K562 (cell line): ENCODE data around the gene SPEG. TPM values are rescaled to one million over a fixed set of nuclear protein-coding genes. Genes with fewer than 3 reads are reported as not detected.

ENCODE experiments used
- ADNP ChIP-seq: fragments of 200-800 bp; sonication (Bioruptor generic); IDR thresholded peaks from 2 replicates; pipeline ENCODE4 v1.6.1; 2016; ENCODE audit warnings: missing genetic modification characterization, missing compliant biosample characterization
- ELK1 ChIP-seq: sonication (generic); formaldehyde crosslinking; IDR thresholded peaks from 2 replicates; pipeline ENCODE4 v1.8.1; 2022; ENCODE audit warnings: missing genetic modification reagents
- ETS1 ChIP-seq: conservative IDR thresholded peaks from 2 replicates; pipeline ENCODE4 v1.6.1; 2011; ENCODE audit warnings: low read depth, mild to moderate bottlenecking, low read length; ENCODE audit not compliant: control insufficient read depth
- FOXK1 ChIP-seq: sonication (generic); formaldehyde crosslinking; IDR thresholded peaks from 2 replicates; pipeline ENCODE4 v1.8.0; 2022; ENCODE audit warnings: missing genetic modification reagents, mild to moderate bottlenecking, borderline replicate concordance
- GTF2F1 ChIP-seq: IDR thresholded peaks from 2 replicates; pipeline ENCODE4 v1.6.1; 2011; ENCODE audit warnings: low read depth, low read length, improper control_type of control experiment
- JUND ChIP-seq, 2 experiments: IDR thresholded peaks; 2 replicates in 1 of 2; 3 replicates in 1 of 2; pipeline ENCODE4 v1.6.1; 2011; ENCODE audit warnings: borderline replicate concordance in 2 of 2, low read depth in 2 of 2, low read length in 2 of 2, improper control_type of control experiment in 1 of 2, missing biosample characterization in 1 of 2, missing genetic modification characterization in 1 of 2, missing genetic modification reagents in 1 of 2
- NR2C1 ChIP-seq, 2 experiments: fragments of 450-650 bp; IDR thresholded peaks; 2 replicates each; pipeline ENCODE4 v1.6.1; 2017; ENCODE audit warnings: mild to moderate bottlenecking in 2 of 2, antibody characterized with exemption in 1 of 2, inconsistent platforms in 1 of 2, missing compliant biosample characterization in 1 of 2, missing genetic modification characterization in 1 of 2
- NR4A1 ChIP-seq, 2 experiments: fragments of 250-450 bp in 1 of 2; fragments of 450-650 bp in 1 of 2; sonication (Bioruptor Pico) in 1 of 2; IDR thresholded peaks; 2 replicates each; pipeline versions ENCODE4 v1.4.0 to v1.6.1; 2016 to 2020; ENCODE audit warnings: mild to moderate bottlenecking in 2 of 2, missing compliant biosample characterization in 1 of 2, missing genetic modification characterization in 1 of 2, moderate library complexity in 1 of 2
- RUNX1 ChIP-seq: sonication (generic); IDR thresholded peaks from 2 replicates; pipeline ENCODE4 v1.6.1; 2016; ENCODE audit warnings: antibody characterized with exemption, low read depth
- ZBTB49 ChIP-seq: sonication (generic); formaldehyde crosslinking; IDR thresholded peaks from 2 replicates; pipeline ENCODE4 v1.8.0; 2022; ENCODE audit warnings: missing genetic modification reagents, mild to moderate bottlenecking, borderline replicate concordance
- ZHX1 ChIP-seq: fragments of 150-350 bp; conservative IDR thresholded peaks from 2 replicates; pipeline ENCODE4 v1.6.1; 2014; ENCODE audit warnings: low read length
- ZNF395 ChIP-seq: fragments of 200-800 bp; sonication (Bioruptor generic); IDR thresholded peaks from 2 replicates; pipeline ENCODE4 v1.6.1; 2017; ENCODE audit warnings: missing genetic modification characterization, missing compliant biosample characterization
- ZNF740 ChIP-seq, 3 experiments: fragments of 200-800 bp in 1 of 3; sonication (Bioruptor generic) in 1 of 3; sonication (generic) in 1 of 3; formaldehyde crosslinking in 1 of 3; IDR thresholded peaks; 2 replicates each; pipeline versions ENCODE4 v1.6.1 to v1.8.0; 2016 to 2022; ENCODE audit warnings: mild to moderate bottlenecking in 2 of 3, missing compliant biosample characterization in 2 of 3, missing genetic modification characterization in 2 of 3, missing genetic modification reagents in 1 of 3
- ZNF79 ChIP-seq: fragments of 250-450 bp; sonication (Bioruptor Pico); IDR thresholded peaks from 2 replicates; pipeline ENCODE4 v1.4.0; 2020; ENCODE audit warnings: low read depth, mild to moderate bottlenecking, moderate library complexity
- polyA plus RNA-seq, 8 experiments: library from polyadenylated mRNA; depleted of rRNA in 4 of 8; stranded (reverse) in 5 of 8; unstranded in 3 of 8; fragments of >200 nt; fragmentation: Nextera tagmentation in 2 of 8; fragmentation: Illumina TruSeq in 1 of 8; extraction: Ambion mirVana in 2 of 8; extraction: Trizol in 1 of 8; gene quantifications; 2 replicates each; pipeline versions ENCODE4 v1.2.1 to v1.2.3, GENCODE V29; 2011 to 2014; ENCODE audit warnings: inconsistent platforms in 1 of 8, missing spikeins in 1 of 8
- total RNA-seq, 7 experiments: library from RNA; depleted of rRNA in 6 of 7; stranded (reverse); fragments of >200 nt in 6 of 7; fragmentation: Illumina TruSeq in 2 of 7; extraction: Trizol in 2 of 7; gene quantifications; 2 replicates each; pipeline versions ENCODE4 v1.2.1 to v1.2.3, GENCODE V29; 2011 to 2021; ENCODE audit warnings: low replicate concordance in 1 of 7

Gene SPEG
- total and polyA plus RNA-seq, 9 of the 15 experiments (the other 6 are each of a cell fraction or from before 2014, with no cell fraction given): 0.49 to 8.7 (median 3.0) TPM

- TF ChIP-seq JUND (IDR thresholded peaks at IDR 0.05; ENCODE audit: borderline replicate concordance, low read depth, low read length) (peak; percentile 72), JUND (tag; IDR thresholded peaks at IDR 0.05; ENCODE audit: borderline replicate concordance, low read depth, low read length) (peak; percentile 43; the same call in 1 of the 3 replicates), ZHX1 (no peak), GTF2F1 (no peak), ELK1 (CRISPR knock-in tag) (no peak), ETS1 (peak; percentile 89), ZNF740 (CRISPR knock-in tag; IDR thresholded peaks at IDR 0.05) (peak; percentile 47; the same call in 1 of the 2 replicates), ZNF740 (tag; IDR thresholded peaks at IDR 0.05) (no peak), ZNF395 (CRISPR knock-in tag) (peak; percentile 97), ADNP (tag) (no peak), FOXK1 (CRISPR knock-in tag) (no peak), RUNX1 (peak; percentile 82; the same call in 1 of the 2 replicates), ZBTB49 (CRISPR knock-in tag) (no peak), NR2C1 (IDR thresholded peaks at IDR 0.05) (no peak), NR2C1 (tag; IDR thresholded peaks at IDR 0.05) (no peak), NR4A1 (CRISPR knock-in tag; IDR thresholded peaks at IDR 0.05) (no peak), NR4A1 (tag; IDR thresholded peaks at IDR 0.05) (peak; percentile 67), ZNF79 (CRISPR knock-in tag) (no peak)
Observed at GRCh38 chr2:219514196-219514761, 79.6 kb downstream of the SPEG start, which contains the start of gene ASIC4 (continued).
